Gastroesophageal sphincter (tissue), 4 donors: Measurements from ENCODE around the gene MYLK. TPM values are rescaled to one million over a fixed set of nuclear protein-coding genes. Genes with fewer than 3 reads are reported as not detected.

ENCODE experiments used
- ATAC-seq: fragments of 150-250 bp; one replicate; pipeline ENCODE4 v1.9.1; 2016; ENCODE audit warnings: mild to moderate bottlenecking, moderate library complexity
- H3K27ac ChIP-seq, 4 donors: fragments of 200-600 bp; sonication (generic) in 3 of 4; 1 replicate in 3 of 4; 2 replicates in 1 of 4; pipeline ENCODE4 v1.5.1; 2016 to 2019
- H3K27me3 ChIP-seq: fragments of 200-600 bp; sonication (generic); one replicate; pipeline ENCODE4 v1.5.1; 2019
- H3K36me3 ChIP-seq, 2 donors: fragments of 200-600 bp; sonication (generic); one replicate each; pipeline ENCODE4 v1.5.1; 2019; ENCODE audit warnings: control low read depth in 1 of 2
- H3K4me1 ChIP-seq, 3 donors: fragments of 200-600 bp; sonication (generic); 1 replicate in 2 of 3; 2 replicates in 1 of 3; pipeline ENCODE4 v1.5.1; 2016 to 2019; ENCODE audit warnings: control low read depth in 2 of 3
- H3K4me3 ChIP-seq, 2 donors: fragments of 200-600 bp; sonication (generic); one replicate each; pipeline ENCODE4 v1.5.1; 2019; ENCODE audit warnings: mild to moderate bottlenecking in 1 of 2, moderate library complexity in 1 of 2
- H3K9me3 ChIP-seq, 3 donors: fragments of 200-600 bp; sonication (generic); one replicate each; pipeline ENCODE4 v1.5.1; 2017 to 2019; ENCODE audit warnings: control low read depth in 2 of 3
- EP300 ChIP-seq: sonication (generic); formaldehyde crosslinking; IDR thresholded peaks from one replicate; pipeline ENCODE4 v1.6.1; 2017; ENCODE audit warnings: antibody characterized with exemption, mild to moderate bottlenecking
- POLR2A ChIP-seq, 2 donors: fragments of 450-650 bp; IDR thresholded peaks; one replicate each; pipeline ENCODE4 v1.6.1; 2017; ENCODE audit warnings: antibody characterized with exemption in 2 of 2, mild to moderate bottlenecking in 2 of 2, moderate library complexity in 1 of 2
- POLR2AphosphoS5 ChIP-seq: sonication (generic); formaldehyde crosslinking; IDR thresholded peaks from one replicate; pipeline ENCODE4 v1.6.1; 2017; ENCODE audit warnings: antibody characterized with exemption
- WGBS, 2 donors: methylation state at CpG; one replicate each; pipeline ENCODE4 v1.1.5; 2018; ENCODE audit warnings: low coverage in 1 of 2; 5-methylcytosine and 5-hydroxymethylcytosine counted together
- total RNA-seq, 4 donors: library from RNA; depleted of rRNA; stranded (reverse); fragments of >200 nt; gene quantifications; one replicate each; pipeline ENCODE4 v1.1.0, GENCODE V29; 2016
- TF ChIP-seq, protein P1 (sequence below), 4 experiments: fragments of 200-600 bp in 2 of 4; fragments of 450-650 bp in 2 of 4; sonication (generic) in 1 of 4; IDR thresholded peaks; one replicate each; pipeline ENCODE4 v1.5.1; 2017 to 2019; ENCODE audit warnings: antibody characterized with exemption in 4 of 4, mild to moderate bottlenecking in 2 of 4, moderate library complexity in 2 of 4

The MYLK gene
- total RNA-seq, 4 donors from 2014 or later, result 1,558 to 2,522 (median 2,261) TPM

DNA sequence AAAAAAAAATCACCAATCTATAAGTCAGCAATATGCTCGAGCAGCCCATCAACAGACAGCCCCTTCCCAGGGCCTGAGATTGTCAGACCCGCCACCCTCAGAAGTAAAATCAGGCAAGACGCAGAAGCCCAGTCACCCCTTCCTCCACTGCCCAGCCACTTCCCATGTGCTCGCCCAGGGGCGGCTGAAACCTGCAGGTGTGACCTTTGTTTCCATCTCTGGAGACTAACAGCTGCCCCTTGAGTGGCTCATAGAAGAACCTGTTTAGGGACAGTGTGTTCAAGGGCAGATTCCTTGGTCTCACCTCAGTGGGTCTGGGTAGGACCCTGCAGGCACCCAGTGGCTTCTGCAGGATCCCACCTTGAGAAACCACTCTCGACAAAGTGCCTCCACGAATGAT, 105.6 kb downstream of the MYLK start:
- ATAC-seq, result no peak
- H3K27me3 ChIP-seq, result no peaks in the 10 kb centered on the region
- peak overlapping the region; percentile 72 to 84 (median 74) for H3K27ac ChIP-seq
- H3K4me3 ChIP-seq, result no peak overlapping the region
- TF ChIP-seq, protein P1, sequence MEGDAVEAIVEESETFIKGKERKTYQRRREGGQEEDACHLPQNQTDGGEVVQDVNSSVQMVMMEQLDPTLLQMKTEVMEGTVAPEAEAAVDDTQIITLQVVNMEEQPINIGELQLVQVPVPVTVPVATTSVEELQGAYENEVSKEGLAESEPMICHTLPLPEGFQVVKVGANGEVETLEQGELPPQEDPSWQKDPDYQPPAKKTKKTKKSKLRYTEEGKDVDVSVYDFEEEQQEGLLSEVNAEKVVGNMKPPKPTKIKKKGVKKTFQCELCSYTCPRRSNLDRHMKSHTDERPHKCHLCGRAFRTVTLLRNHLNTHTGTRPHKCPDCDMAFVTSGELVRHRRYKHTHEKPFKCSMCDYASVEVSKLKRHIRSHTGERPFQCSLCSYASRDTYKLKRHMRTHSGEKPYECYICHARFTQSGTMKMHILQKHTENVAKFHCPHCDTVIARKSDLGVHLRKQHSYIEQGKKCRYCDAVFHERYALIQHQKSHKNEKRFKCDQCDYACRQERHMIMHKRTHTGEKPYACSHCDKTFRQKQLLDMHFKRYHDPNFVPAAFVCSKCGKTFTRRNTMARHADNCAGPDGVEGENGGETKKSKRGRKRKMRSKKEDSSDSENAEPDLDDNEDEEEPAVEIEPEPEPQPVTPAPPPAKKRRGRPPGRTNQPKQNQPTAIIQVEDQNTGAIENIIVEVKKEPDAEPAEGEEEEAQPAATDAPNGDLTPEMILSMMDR (IDR thresholded peaks at IDR 0.05), result no peak
- no peak for TF ChIP-seq EP300
- no peak for TF ChIP-seq POLR2A (IDR thresholded peaks at IDR 0.05)
- no peak for TF ChIP-seq POLR2AphosphoS5
- H3K4me1 ChIP-seq, result peaks cover 7 to 74% (median 20%) of the 10 kb centered on the region in 3 donors
- 86% methylated on average over 5 of the region's 7 CpGs; no CpG with 5 or more reads in 1 of the 2 donors for WGBS, 2 donors
- no peaks in the 10 kb centered on the region for H3K9me3 ChIP-seq
- H3K36me3 ChIP-seq, result no peaks in the 10 kb centered on the region

DNA sequence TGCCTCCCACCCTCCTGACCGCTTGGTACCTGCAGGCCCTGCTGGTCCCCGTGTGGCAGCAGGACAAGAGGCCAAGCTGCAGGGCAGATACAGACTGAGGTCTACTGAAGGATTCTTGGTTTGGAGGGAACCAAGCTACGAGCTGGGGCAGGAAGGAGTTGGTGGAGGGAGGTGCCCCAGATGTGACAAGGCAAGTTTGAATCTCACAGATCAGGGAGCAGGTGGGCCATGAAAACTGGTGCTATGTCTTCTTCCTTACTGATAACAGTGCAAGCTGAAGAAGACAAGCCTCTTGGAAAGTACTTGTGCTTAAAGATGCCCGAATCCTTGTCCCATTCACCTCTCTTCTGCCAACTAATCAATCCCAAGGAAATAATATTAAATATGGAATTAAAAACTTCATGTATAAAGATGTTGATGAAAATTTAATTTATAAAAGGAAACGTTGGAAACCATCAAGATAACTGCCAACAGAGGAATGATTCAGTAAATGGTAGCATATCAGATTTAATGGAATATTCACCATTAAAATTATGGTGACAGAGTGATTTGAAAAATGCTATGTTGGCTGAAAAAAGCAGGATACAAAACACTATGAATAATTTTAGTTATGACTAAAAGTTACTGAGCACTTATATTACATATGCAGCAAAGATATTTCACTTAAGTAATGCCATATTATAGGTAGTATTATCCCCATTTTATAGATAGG, 107.9 kb downstream of the MYLK start:
- Histone ChIP-seq H3K27me3 (no peaks in the 10 kb centered on the region), H3K36me3 (no peaks in the 10 kb centered on the region), H3K9me3 (no peaks in the 10 kb centered on the region), H3K4me3 (no peak overlapping the region), H3K27ac (no peak overlapping the region), H3K4me1 (peaks cover 3 to 54% (median 12%) of the 10 kb centered on the region in 3 donors)
- ATAC-seq, result no peak
- no peak for TF ChIP-seq EP300
- 69 to 74% methylated on average over 2 to 3 of the region's 5 CpGs for WGBS, 2 donors

DNA sequence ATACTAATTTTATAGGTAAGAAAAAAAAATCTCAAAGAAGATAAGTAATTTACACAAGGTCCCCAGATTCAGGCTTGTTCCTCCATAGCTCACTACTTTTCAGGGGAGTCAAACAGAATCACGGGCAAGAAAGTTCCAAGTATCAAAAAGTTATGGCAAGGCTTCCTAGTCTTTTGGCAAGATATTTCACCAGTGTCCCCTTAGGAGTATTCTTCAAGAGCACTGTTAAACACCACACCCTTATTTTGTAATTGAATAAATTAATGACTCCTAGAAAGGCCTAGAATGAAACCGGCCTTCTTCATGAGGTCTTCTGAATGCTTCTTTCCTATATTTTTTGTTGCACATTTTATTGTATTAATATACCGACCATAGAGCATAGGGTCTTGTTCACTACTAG, 109.7 kb downstream of the MYLK start:
- TF ChIP-seq EP300, result no peak
- TF ChIP-seq, protein P1 (IDR thresholded peaks at IDR 0.05), result no peak
- no peak for TF ChIP-seq POLR2AphosphoS5
- no peak for TF ChIP-seq POLR2A (IDR thresholded peaks at IDR 0.05)
- H3K27me3 ChIP-seq, result no peaks in the 10 kb centered on the region
- ATAC-seq, result peak; percentile 9
- no peaks in the 10 kb centered on the region for H3K36me3 ChIP-seq
- H3K27ac ChIP-seq, result peak overlapping the region in 3 of 4 donors; percentile 57 to 67 (median 66)
- H3K9me3 ChIP-seq, result no peaks in the 10 kb centered on the region
- H3K4me3 ChIP-seq, result no peak overlapping the region
- WGBS, 2 donors, result 89 to 100% methylated on average over 1 to 3 of the region's 3 CpGs
- peaks cover 3 to 36% (median 8%) of the 10 kb centered on the region in 3 donors for H3K4me1 ChIP-seq

DNA sequence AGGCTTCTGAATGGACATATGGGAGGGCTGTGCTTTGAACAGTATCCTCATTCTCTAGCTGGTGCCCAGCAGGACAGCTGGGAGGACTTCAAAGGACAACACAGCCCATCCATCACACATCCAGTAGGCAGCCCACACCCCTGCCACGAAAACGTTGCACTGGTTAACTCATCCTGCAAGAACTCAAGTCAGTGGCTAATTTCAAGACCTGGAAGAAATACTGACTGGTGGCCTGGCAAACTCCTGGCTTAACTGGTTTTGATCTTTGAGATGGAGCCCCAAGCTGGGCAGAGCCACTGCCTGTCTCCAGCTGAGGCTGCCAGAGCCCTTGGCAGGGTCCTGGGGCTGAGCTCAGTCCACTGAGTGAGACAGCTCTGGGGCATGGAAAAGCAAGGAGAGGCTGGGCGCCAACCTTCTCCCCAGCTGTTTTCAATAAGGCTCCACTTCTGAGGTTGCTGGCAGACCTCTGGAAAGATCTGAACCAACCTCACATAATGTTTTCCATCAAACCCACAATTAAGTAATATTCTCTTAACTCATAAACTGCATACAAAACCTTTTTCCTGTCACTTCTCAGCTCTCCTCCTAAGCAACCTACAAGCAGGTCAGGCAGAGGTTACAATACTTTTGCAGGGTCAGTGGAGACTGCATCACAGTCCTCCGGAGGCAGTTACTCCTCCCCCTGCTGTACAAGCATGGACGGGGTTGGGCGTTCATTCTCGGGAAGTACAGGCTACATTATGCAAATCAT, 110.3 kb downstream of the MYLK start:
- ATAC-seq, result peak; percentile 59
- H3K27ac ChIP-seq, result peak overlapping the region in 3 of 4 donors; percentile 57 to 67 (median 66)
- TF ChIP-seq, protein P1 (IDR thresholded peaks at IDR 0.05), result no peak
- no peak for TF ChIP-seq EP300
- no peak for TF ChIP-seq POLR2A (IDR thresholded peaks at IDR 0.05)
- no peak for TF ChIP-seq POLR2AphosphoS5
- no peak overlapping the region for H3K4me3 ChIP-seq
- no peaks in the 10 kb centered on the region for H3K9me3 ChIP-seq
- peaks cover 2 to 36% (median 3%) of the 10 kb centered on the region in 3 donors for H3K4me1 ChIP-seq
- no peaks in the 10 kb centered on the region for H3K36me3 ChIP-seq
- H3K27me3 ChIP-seq, result no peaks in the 10 kb centered on the region
- 16% methylated on average over 4 of the region's 7 CpGs; no CpG with 5 or more reads in 1 of the 2 donors for WGBS, 2 donors

DNA sequence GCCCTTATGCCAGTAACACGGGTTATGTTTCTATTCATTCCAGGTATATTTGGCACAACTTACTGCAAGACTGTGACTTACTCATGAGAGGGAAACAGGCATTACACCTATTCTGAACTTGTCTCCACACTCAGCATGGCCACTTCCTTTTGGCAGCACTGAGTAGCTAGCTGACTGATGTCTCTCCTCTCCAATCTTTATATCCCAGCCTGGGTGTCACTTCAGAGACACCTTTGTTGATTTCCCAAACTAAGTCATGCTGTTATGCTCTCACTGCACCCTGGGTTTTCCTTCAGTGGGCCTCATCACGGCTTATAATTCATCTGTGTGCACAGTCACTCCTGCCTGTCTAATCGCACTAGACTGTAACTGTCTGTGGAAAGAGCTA, 114.8 kb downstream of the MYLK start:
- H3K27ac ChIP-seq, result no peak overlapping the region
- TF ChIP-seq POLR2A (IDR thresholded peaks at IDR 0.05) (no peak), EP300 (no peak), POLR2AphosphoS5 (no peak)
- TF ChIP-seq, protein P1 (IDR thresholded peaks at IDR 0.05), result no peak
- H3K9me3 ChIP-seq, result no peaks in the 10 kb centered on the region

More for the DNA sequence above, 114.8 kb downstream of the MYLK start:
- Histone ChIP-seq H3K4me1 (peaks cover 0 to 29% (median 0%) of the 10 kb centered on the region in 3 donors), H3K27me3 (no peaks in the 10 kb centered on the region), H3K4me3 (no peak overlapping the region), H3K36me3 (no peaks in the 10 kb centered on the region)
- 67 to 85% methylated on average over 1 to 3 of the region's 3 CpGs for WGBS, 2 donors
- no peak for ATAC-seq
